COLO829 (cell line): ENCODE data around the gene NEDD4L.

Experiments used
- DNase-seq: peaks from one replicate; pipeline ENCODE4 v3.0.0; 2012; ENCODE audit warnings: low spot score

Gene NEDD4L

DNA sequence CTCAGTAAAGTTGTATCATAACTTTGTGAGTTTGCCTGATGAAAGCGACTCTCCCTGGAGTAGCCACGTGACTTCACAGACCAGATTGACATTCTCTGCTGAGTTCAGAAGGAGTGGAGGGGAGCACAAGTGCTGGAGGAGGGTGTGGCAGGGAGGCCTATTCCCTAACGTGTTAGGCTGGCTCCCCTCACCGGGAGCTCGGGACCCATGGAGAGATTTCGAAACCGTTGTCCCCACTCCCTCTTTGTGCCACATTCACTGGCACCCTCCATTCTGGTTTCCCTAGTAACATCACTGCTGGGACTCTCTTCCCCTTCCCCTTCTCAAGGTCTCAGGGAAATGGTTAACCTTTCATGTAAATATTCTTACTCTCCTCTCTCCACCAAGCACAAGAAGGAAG is 304.9 kb downstream of the NEDD4L start:
- no peak for DNase-seq

DNA sequence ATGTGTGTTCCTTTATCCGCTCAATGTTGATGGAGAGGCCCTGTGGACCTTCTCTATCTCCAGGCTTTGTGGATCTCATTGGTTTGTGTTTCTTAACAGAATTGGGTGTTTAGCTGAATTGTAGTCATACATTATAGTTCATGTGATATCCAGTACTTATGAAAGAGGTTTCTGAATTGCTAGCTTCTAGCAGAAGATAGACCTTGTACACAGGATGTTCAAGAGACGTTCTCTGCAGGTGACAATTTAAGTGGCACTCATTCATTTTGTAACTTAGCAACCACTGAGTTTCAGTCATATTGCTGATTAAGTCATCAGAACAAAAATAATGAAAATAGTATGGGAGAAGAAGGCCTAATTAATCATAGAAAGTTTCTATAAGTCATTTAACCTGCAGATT is 305.6 kb downstream of the NEDD4L start:
- DNase-seq: no peak

DNA sequence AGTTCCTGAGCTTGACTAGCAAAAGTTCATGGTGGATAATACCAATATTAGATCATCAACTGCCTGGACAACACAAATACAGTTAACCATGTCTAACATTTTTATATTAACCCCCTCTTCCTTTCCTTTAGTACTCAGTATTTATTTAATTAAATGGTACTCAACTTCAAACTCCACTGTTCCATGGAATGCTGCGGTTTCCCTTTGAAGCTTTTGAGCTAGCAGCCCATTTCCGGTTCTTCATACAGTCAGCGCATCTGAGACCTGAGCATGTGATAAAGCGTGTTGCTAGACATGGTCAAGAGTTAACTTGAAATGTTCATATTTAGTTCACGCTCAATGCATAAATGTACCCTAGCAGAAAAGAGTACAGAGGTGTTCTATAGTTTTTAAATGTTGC is 306.5 kb downstream of the NEDD4L start:
- DNase-seq: no peak

DNA sequence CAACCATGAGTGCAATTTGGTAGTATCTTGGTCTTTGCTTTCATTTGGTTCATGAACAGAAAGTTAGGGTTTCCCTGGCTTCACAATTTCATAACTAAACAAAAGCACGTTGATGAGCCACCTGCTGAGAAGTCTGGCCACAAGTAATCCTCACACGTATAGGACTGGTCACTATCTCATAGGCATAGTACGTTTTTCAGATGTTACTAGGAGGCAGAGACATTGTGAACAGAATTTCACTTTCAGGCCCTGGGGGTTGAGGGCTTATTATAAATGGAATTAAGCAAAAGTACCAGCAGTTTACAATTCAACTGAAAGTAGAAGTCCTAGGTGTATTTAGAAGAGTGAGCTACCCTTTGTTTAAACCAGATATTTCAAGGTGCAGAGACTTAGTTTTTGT is 307.8 kb downstream of the NEDD4L start:
- DNase-seq: no peak

DNA sequence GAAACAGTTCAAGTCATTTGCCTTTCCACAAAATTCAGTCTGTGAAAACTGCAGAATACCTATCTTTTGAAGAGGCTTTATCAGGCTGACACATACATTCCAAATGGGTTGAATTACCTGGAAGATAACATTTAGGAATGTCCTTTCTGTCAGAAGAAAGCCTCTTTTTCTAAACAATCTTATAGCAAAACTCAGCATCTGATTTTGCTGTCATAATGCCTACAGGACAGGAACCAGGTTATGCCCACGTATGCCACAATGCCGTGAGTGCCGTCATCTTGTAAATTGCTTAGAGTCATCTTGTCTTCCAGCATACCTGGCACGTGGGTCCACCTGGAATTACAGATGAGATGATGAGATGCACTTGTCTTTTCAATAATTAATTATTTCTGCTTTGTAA is 309.6 kb downstream of the NEDD4L start:
- no peak for DNase-seq

DNA sequence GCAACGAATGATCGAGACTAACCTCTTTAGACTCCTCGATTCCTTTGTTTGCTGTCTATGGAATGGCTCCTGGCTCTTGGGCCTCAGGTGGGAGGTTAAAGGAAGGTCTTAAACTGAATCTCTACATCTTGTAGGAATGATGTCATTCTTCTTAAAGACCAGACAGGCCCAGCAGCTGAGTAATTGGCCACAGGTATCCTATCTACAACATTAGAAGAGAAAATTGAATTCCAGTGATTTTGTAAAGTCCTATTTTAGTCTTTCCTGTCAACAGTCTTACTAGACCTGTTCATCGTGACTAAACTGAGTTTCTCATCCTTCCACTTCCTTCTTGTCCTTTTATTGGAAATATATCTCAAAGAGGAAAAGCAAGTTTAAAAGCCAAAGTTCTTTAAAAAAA is 310.0 kb downstream of the NEDD4L start:
- no peak for DNase-seq

DNA sequence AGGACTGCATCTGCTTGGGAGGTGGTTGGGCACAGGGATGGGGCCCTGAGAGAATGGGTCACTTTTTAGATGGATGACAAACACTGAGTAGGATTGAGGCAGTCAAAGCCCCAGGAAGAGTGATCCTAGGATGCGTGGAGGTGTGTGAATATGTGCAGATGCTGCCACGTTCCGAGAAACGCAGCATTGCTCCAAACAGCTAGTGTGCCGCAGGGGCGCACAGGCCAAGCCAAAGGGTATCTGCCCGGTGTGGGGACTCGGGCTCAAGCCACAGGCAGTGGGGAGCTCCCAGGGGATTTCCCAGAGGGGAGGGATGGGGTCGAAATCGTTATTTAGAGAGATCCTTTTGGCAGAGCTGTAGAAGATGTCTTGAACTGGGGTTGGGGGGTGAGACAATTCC is 310.8 kb downstream of the NEDD4L start:
- DNase-seq: no peak

DNA sequence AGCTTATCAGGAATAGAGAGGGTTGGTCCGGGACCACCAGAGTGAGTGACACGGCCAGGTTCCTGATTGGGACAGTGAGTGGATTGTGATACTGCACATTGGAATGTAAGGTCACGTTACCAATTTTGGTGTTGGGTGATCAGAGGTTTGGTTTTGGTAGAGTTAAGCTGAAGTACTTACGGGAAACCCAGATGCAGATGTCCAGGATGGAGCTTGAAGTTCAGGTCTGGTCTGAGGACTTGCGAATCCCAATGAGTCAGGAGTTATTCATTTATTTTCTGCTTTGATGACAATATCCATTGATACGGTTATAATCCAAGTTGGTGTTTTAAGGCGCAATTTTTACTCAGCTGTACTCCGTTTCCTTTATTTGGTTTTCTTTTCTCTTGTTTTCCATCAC is 311.2 kb downstream of the NEDD4L start:
- DNase-seq: no peak

DNA sequence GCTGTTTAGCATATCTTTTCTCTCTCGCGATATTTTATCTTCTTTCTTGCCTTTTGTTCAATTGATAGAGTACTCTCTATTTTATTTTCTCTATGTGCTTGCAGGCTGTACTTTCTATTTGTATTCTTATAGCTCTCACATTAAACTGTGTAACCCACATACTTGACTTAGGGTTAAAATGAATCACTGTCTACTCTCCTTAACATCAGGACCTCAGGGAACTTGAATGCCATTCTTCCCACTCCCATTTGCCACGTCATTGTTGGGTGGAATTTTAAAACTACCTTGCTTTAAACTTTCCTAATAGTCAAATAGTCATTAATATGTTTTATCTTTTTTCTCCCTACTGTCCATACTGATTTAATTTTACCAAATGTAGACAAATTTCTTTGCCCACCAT is 315.2 kb downstream of the NEDD4L start:
- no peak for DNase-seq

DNA sequence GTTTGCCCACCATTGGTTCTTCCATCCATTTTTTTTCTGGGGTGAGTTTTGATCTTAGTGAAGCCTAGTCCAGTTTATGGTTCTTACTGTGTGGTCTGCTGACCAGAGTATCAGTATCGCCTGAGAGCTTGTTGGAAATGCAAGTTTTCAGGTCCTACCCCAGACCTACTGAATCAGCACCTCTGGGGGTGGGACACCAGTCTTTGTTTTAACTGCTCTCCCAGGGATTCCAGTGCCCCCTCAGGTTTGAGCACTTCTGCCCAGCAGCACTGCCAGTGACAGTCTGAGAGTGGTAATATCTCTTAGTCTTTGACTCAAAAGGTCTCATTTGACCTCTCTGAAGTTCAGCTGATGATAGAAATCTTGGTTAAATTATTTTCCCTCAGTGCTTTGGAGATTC is 315.6 kb downstream of the NEDD4L start:
- DNase-seq: no peak

DNA sequence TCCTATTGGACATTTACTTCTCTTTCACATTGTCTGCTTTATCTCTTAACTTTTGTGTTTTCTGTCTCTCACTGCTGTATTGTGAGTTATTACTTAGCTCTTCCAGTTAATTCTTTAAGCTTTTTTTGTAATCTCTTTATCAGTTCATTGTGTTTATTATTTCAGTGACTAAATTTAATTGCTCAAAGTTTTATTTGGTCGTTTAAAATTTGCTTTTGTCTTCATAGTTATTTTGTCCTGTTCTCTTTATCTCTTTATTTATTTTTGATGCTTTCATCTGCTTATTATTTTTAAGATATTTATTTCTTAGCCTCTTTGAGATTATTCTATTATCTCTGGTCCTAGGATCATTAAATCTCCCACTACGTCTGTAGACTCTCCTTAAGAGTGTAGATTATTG is 316.3 kb downstream of the NEDD4L start:
- DNase-seq: no peak

DNA sequence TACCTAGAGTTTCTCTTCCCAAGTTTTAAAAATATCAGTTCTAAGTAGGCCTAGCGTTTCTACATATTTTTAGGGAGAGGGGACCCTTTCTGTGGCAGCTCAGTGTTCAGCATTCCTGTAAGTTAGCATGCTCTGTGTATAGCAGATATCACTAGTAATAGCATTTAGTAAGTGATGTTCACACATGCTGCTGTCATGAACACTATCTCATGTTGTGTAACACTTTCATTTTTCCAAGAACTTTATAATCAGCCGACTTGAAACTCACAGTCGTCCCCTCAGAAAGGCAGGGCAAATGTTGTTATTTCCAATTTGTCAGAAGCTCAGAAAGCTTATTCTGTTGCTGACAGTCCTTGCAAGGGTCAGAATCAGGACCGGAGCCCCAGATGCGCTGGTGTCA is 317.2 kb downstream of the NEDD4L start:
- DNase-seq: no peak

DNA sequence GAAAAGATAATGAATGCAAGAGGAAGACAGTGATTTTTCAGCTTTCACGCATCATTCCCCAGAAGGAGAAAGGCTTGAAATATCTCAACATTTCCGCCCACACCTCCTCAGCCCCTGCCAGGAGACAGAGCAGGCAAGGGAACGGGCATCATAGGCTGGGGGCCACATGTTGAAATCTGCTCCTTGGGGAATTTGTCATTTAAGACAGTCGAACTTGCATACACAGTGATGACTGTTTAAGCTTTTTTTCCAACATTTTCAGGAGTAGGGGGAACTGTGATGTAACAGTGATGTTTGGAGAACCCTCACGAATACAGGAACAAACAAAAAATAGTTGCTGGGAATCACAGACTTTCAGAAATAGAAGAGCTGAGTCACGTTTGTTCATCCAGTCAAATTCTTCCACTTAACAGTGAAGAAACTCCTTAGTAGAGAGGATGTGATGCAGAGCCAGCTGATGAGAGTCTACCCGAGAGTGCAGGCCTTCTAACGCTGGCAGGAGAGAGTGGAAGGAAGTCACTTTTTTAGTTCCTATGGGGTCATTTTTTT is 318.1 kb downstream of the NEDD4L start:
- DNase-seq: no peak

DNA sequence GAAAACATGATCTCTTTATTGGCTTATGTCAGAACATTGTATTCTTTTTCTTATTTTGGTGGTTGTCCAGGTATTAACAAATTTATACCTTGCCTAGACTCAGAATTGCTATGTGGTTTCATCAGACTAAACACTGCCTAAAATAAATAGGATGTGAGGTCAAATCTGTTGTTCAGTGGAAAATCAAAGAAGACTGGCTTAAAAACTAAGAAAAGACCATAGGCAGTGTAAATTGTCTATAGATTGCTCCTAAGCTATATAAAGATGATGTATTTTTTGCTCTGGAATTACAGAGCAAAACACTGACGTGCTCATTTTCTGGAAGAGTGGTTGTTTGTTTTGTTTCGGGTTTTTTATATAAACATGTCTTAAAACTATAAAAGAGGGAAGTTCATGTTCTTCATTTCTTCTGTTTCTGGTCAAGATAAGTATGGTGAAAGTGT is 318.8 kb downstream of the NEDD4L start:
- DNase-seq: no peak

DNA sequence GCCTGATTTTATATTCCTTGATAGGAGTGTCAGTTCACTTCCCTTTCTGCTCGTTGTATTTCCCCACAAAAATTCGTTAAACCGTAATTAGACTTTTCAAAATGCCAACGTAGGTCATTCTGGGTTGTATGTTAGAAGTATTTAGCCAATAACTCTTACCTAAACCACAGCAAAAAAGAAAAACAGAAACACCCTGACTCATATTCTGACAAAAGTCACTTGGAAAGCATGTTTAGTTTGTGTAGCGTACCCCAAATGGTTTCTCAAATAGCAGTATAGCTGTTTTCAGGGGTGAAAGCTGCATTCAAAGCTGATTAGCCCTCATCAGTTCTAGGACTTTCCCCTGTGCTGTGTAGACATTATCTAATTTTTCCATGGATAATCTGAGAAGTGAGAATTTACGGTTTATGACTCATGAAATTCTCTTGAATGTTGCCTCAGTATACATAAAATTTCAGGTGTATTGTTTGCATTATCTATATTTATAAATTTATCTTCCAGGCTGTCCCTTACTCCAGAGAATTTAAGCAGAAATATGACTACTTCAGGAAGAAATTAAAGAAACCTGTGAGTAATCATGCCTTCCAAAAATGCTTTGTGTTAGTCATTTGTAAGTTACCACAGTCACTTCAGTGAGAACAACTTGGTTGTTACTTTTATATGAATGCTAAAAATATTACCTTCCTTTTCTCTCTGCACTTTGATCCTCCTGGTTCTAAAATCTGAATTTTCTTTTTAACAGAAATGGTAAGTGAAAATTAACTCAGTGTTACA is 319.9 kb downstream of the NEDD4L start:
- no peak for DNase-seq

DNA sequence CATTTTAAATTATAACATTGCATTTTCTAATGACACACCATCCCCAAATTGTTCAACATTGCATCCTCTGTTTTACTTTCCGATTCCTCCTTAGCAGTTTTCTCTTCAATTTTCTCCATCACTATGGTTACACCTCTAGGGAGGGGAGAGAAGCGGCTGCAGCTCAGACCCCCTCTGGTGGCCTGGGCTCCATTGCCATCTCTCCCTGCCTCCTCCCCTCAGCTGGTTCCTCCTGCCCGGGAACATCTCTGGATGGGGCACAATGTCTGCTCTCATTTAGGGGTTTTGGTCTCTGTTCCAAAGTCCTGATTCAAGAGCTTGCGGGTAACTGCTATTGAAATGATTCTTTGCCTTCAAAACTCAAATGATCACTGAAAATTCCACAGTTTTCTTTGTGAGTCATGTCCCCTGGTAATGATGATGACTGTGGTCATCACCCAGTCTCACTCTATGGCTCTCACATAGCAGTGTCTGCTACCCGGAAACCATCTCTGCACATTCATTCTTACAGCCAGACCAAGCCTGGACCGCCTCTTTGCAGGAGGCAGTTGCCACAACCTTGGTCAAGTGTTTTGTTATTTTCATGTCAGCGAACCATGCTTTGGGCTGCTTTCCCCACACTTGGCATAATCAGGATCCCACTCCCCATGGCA is 321.0 kb downstream of the NEDD4L start:
- no peak for DNase-seq

DNA sequence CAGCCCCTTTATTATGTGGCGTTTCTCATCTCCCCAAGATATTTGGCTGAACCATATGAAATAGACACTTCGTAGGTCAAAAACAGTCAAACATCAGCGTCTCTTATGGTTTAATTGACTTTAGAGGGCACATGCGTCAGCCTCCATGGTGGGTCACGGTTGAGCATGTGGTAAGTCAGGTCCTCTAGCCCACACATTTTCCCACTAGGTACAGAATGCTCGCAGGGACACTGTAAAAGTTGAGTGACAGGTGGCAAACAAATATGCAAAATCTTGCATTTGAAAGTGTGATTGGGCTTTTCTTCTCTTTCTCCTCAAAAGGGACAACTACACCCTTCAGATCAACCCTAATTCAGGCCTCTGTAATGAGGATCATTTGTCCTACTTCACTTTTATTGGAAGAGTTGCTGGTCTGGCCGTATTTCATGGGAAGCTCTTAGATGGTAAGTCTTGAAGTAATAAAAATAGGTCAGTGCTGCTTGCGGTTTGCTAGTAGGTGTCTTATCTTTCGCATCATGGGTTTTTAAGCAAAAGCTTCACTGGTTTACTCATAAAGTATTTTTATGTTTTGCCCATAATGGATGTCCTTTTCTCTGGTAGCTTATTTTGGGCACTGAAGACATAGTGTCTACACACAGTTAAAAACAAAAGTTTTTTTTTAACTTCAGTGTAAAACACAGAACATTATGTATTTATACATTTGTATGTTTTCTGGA is 323.6 kb downstream of the NEDD4L start:
- DNase-seq: no peak

DNA sequence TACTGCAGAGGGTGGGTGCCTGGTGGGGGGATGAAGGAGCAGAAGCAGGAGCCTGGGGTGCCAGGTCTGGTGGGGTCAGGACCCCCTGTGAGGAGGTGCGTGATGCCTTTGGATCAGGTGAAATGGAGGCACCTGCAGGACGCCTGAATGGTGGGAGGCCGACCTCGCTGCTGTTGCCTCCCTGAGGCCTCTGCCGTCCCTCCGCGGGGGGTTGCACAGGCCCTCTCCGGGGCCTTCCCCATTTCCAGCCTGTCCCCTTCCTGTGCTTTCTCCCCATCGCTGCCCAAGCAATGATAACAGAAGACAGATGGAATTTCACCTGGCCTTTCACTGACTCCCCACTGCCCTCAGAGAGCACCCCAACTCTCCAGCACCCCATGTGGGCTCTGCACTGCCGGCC is 325.6 kb downstream of the NEDD4L start:
- no peak for DNase-seq

DNA sequence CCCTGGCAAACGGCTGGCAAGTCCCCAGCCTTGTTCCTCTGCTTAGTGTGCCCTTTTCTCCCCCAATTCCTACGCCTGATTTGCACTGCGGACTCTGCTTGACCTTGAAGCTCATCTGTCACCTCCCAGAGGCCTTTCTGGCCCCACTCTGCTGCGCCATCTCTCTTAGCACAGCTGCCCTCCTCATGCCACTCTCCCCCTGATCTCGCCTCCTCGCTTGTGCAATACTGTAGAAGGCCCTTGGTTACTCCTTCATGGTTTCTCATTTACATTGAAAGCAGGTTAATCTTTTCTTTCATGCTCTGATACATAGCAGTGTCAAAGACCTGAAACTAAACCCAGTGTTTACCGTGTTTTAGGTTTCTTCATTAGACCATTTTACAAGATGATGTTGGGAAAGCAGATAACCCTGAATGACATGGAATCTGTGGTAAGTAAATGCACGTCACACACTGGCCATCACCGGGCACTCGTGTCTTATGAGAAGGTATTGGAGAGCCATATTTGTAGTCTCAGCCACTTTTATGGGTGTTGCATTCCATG is 326.1 kb downstream of the NEDD4L start:
- no peak for DNase-seq

DNA sequence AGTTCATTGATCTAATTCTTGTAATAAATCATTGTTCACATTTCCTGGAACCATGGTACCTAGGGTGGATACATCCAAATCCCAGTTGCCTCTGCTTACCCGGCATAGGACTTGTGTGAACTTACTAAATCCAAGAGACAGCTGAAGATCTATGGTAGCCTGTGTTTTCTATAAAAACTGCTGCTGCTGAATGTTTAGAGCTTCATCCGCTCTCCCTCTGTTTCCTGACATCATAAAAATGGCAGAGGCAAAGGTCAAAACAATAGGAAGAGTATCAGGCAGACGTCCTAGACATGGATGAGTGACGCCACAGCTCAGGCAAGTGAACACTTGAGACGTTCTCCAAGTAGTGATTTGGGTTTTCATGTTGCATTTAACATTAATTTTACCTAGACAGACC is 326.6 kb downstream of the NEDD4L start:
- no peak for DNase-seq

DNA sequence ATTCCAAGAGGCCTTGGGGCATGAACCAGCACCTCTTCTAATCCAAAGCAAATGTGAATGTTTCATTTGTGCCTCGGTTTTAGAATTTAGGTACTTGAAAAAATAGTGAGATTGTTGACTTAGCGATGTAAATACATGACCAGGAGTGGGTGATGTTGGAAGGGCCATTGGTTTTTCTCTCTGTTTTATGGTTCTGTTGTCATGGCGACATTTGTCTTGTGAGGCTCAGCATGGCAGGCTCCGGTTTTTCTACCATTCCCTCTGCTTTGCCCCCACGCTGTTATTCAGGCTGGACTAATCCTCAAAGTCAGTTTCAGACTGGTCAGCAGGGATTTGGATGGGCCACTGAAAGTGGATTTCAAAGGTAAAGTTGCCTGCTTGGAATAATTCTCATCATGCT is 329.5 kb downstream of the NEDD4L start:
- no peak for DNase-seq

DNA sequence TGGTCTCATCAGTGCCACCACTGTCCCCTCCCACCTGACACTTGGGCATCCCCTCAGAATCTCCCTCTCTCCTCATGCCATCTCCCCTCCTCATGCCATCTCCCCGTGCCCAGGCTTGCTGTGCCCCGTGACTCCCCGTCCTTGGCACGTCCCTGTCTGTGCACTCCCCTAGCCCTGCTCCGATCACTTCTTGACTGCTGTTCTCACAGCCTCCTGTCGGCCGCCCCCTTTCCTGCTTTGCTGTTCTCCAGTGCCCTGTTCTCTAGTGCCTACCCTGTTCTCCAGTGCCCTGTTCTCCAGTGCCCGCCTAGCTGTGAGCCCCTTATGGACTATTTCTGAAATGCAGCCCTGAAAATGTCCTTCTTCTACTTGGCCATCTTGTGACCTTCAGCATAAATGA is 331.0 kb downstream of the NEDD4L start:
- no peak for DNase-seq
